ENCODE measurements around the gene ACP3.

- TF ChIP-seq CTCF (IDR thresholded peaks at IDR 0.05), result no peak
- TF ChIP-seq POLR2A (IDR thresholded peaks at IDR 0.05), result no peak
These were observed 51.8 kb downstream of the ACP3 start for GRCh38 chr3:132368962-132369361.

Data from thyroid gland (tissue), 4 donors.